ENCODE results near the gene FSIP1.

Gene FSIP1

GRCh38 chr15:39720081-39720480 is 62.6 kb downstream of the FSIP1 start:
- DNase-seq (ENCODE audit: low read depth): no peak

GRCh38 chr15:39719109-39719508 is 63.5 kb downstream of the FSIP1 start:
- DNase-seq (ENCODE audit: low read depth): no peak

GRCh38 chr15:39717134-39717533 is 65.5 kb downstream of the FSIP1 start:
- no peak for DNase-seq (ENCODE audit: low read depth)

GRCh38 chr15:39714251-39714650 is 68.4 kb downstream of the FSIP1 start:
- DNase-seq (ENCODE audit: low read depth): no peak

GRCh38 chr15:39713846-39714245 is 68.8 kb downstream of the FSIP1 start:
- no peak for DNase-seq (ENCODE audit: low read depth)

- DNase-seq (ENCODE audit: low read depth): no peak
These were observed 72.0 kb downstream of the FSIP1 start for GRCh38 chr15:39710681-39711080.

GRCh38 chr15:39709941-39710340 is 72.7 kb downstream of the FSIP1 start:
- DNase-seq (ENCODE audit: low read depth): no peak

- no peak for DNase-seq (ENCODE audit: low read depth)
These were observed 76.4 kb downstream of the FSIP1 start for GRCh38 chr15:39706206-39706605.

GRCh38 chr15:39704689-39705088 is 78.0 kb downstream of the FSIP1 start:
- DNase-seq (ENCODE audit: low read depth): no peak

GRCh38 chr15:39704235-39704634 is 78.4 kb downstream of the FSIP1 start:
- DNase-seq (ENCODE audit: low read depth): no peak

GRCh38 chr15:39701988-39702387 is 80.7 kb downstream of the FSIP1 start:
- DNase-seq (ENCODE audit: low read depth): no peak

- no peak for DNase-seq (ENCODE audit: low read depth)
These were observed 82.3 kb downstream of the FSIP1 start for GRCh38 chr15:39700375-39700700.

- no peak for DNase-seq (ENCODE audit: low read depth)
These were observed 82.9 kb downstream of the FSIP1 start for GRCh38 chr15:39699516-39700374.

- DNase-seq (ENCODE audit: low read depth): no peak
These were observed 83.9 kb downstream of the FSIP1 start for GRCh38 chr15:39698444-39699390.

GRCh38 chr15:39697509-39697908 is 85.1 kb downstream of the FSIP1 start:
- no peak for DNase-seq (ENCODE audit: low read depth)

- no peak for DNase-seq (ENCODE audit: low read depth)
These were observed 86.8 kb downstream of the FSIP1 start for GRCh38 chr15:39695793-39696192.

GRCh38 chr15:39692356-39693327 is 90.0 kb downstream of the FSIP1 start:
- no peak for DNase-seq (ENCODE audit: low read depth)

GRCh38 chr15:39690881-39691634 is 91.6 kb downstream of the FSIP1 start:
- DNase-seq (ENCODE audit: low read depth): no peak

GRCh38 chr15:39687965-39688364 is 94.7 kb downstream of the FSIP1 start:
- DNase-seq (ENCODE audit: low read depth): no peak

- DNase-seq (ENCODE audit: low read depth): no peak
These were observed 96.5 kb downstream of the FSIP1 start for GRCh38 chr15:39685999-39686613.

- no peak for DNase-seq (ENCODE audit: low read depth)
These were observed 97.3 kb downstream of the FSIP1 start for GRCh38 chr15:39685367-39685766.
